ENCODE data around the gene PRKCD.
"Not testable (repeated sequence)": the region's sequence is repeated elsewhere in the genome, so short reads cannot be mapped to it uniquely, and the experiment has no call there.

PRKCD gene

DNA sequence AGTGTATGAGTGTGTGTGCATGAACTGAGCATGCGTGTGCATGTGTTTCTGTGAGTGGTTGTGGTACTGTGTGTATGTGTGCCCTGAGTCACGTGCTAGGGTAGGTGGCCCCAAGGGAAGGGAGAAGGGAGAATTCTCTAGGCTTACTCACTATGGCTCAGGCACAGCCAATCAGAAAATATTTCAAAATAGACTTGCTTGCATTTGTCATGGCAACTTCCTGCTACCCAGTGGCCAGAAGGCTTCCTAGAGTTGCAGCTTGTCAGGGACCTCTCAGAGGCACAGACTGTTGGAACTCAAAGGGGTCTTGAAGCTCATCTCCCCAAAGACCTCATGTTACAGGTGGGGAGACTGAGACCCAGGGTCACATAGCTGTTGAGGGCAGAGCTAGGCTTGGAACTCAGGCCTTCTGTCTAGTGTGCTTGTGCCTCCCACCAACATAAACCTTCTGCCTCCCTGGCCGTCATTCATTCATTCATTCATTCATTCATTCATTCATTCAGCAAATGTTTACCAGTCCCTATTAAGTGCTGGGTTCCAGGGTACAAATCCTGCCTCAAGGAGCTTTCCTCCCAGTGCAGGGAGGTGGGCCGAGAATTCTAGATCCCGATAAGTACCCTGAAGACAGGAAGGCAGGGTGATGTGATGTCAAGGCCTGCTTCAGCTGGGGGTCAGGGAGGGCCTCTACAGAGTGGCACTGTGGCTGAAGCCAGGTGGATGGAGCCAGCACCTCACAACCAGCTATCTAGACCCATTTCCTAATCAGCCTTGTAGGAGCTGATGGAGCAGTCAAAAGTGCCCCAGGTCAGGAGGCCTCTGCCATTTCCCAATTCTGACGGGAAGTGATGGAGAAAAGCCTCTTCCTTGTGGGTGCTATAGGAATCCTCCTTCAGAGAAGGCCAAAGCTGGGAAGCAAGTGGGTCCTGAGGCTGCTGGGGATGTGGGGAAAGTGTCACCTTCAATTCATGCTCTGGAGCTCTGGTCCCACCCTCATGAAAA lies 19.9 kb upstream of the PRKCD start:
- no peak for DNase-seq

GRCh38 chr3:53142986-53143385 lies 18.0 kb upstream of the PRKCD start:
- no peak for DNase-seq

DNA sequence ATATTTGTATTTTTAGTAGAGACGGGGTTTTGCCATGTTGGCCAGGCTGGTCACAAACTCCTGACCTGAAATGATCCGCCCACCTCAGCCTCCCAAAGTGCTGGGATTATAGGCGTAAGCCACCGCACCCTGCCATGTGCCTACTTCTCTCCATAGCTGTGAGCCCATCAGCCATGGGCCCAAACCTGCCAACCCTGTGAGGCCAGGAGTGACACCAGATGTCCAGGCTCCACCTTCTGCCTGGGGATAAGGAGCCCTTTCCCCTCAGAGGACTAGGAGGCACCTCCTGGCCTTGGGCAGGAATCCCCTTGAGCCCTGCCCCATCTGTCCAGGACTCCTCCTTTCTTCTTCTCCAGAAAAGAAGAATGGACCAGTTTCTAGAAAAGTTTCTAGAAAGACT lies 16.6 kb upstream of the PRKCD start:
- DNase-seq = no peak

DNA sequence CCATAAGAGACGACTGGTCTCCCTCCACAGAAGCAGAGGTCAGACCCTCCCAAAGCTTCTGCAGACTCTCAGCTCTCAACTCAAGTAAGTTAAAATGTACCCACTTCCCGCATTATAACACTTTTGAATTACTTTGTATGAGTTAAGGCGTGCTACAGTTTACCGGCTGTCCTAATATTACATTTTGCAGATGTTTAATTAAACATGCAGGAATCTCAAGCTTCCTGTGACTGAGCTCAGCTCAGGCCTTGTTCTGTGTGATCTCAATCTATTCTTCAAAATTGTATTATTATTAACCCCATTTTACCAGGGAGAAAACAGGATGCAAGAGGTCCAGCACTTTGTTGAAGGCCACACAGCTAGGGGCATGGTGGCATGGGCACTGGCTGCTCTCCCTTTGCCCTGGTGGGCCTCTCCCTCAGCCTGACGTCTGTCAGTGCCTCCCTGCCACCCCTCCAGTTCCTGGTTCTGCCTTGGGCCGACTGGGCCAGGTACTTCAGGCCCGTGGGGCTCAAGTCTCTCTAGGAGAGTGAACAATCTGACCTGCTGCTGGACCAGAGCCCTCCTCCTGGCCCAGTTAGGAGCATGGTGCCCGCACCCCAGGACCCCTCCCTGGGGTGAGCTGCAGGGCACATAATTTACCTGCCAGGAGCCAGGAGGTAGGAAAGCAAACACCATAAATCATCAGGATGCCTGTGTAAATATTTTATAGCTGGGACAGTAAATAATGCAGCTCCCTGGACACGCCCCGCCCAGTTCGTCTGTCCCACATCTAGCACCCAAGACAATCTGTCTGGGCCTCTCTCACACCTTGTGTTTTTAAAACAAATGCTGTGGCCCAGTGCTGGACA lies 15.9 kb upstream of the PRKCD start:
- DNase-seq = no peak

DNA sequence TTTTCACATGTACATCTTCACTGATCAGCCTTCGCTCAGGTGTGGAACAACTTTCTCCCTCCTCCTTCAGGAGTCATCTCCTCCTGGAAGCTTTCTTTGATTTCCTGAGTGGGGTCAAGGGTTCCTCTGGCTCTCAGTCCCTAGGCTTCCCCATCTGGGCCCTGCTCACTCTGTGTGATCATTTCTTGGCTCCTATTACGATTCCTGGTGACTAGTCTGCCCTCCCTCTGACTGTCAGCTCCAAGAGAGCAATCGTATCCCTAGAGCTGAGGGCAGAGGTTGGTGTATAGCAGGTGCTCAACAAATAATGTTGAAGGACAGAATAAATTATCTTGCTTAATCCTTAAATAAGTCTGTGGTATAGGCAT lies 15.3 kb upstream of the PRKCD start:
- DNase-seq = no peak

- DNase-seq = no peak
Observed at GRCh38 chr3:53146319-53146891, 14.6 kb upstream of the PRKCD start.

GRCh38 chr3:53147151-53147902 lies 13.7 kb upstream of the PRKCD start:
- DNase-seq = no peak

GRCh38 chr3:53147903-53148400 lies 13.1 kb upstream of the PRKCD start:
- no peak for DNase-seq

DNA sequence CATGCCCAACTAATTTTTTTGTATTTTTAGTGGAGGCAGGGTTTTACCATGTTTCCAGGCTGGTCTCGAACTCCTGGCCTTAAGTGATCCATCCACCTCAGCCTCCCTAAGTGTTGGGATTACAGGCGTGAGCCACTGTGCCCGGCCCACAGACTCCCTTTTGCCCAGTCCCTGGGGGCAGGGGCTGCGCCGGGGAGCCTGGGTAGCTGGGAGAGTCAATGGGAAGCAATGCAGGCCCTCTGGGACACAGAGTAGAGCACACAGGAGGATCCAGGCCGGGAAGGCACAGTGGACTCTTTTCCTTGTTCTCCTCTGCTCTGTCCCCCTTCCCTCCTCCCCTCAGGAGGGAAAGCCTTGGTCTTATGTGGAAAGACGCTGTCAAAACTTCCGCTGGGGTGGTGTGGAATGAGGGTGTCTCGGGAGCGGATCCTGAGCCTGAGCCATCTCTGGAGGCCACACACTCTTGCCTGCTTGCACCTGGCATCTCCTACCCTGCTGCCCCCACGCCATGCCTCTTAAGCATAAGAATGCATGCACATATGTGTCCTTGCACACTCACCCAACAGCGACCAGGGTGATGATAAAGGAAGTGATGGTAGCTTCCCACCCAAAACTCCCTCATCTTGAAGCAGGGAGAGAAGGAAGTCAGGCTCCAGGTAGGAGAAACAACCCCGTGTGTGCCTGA lies 11.9 kb upstream of the PRKCD start:
- DNase-seq = no peak

- no peak for DNase-seq
Observed at GRCh38 chr3:53149699-53150098, 11.3 kb upstream of the PRKCD start.

DNA sequence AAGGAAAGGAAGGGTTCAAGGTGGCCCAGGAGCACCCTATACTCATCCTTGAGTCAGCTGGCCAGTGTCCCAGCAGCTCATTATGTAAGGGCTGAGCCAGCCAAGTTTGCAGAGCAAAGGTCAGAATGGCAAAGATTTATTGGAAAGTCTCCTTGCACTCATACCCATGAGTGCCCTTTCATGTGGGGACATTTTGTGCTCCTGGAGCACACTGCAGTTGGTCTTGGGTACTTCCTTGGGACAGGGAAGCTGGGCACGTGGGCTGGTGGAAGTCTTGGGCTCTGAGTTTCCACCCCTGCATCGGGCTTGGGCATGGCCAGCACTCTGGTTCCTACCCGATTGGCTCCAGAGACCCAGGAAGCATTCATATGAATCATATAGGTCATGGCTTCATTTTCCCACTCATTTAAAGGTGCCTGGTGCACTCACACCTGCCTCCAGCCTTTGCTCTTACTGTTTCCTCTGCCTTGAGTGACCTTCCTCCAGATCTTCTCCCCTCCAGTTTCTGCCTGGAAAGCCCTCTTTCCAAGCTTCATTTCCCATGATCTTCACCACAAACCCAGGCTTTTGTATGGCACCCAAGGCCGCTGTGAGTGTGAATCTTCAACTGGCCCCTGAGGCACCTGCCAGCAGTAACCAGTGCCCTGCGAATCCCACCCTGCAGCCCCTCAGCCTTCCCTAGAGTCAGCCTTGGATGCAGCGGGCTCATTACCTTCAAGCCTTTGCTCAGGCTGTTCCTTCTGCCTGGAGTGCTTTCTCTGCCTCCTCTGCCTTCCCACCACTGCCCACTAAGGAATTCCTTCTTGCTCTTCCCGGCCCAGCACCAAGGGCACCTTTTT lies 10.5 kb upstream of the PRKCD start:
- DNase-seq = no peak

- DNase-seq = not testable (repeated sequence)
Observed at GRCh38 chr3:53151086-53151438, 9.9 kb upstream of the PRKCD start.

DNA sequence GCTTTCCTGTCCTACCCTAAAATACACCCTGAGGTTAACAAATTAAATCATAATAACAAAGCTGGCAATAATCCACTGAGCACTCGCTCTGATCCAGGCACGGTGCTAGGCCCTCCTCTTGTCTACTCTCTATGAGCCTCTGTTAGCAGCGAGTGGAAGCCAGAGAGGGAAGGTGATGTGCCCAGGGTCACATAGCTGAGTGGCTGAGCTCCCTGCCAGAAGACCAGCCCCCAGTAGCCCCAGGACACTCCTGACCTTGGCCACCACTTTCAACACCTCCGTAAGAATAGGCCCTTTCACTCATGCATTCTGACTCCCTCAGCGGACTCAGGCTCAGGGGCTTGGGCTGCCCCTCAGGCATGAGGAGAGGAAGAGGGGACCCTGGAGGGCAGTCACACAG lies 9.5 kb upstream of the PRKCD start:
- DNase-seq = no peak

DNA sequence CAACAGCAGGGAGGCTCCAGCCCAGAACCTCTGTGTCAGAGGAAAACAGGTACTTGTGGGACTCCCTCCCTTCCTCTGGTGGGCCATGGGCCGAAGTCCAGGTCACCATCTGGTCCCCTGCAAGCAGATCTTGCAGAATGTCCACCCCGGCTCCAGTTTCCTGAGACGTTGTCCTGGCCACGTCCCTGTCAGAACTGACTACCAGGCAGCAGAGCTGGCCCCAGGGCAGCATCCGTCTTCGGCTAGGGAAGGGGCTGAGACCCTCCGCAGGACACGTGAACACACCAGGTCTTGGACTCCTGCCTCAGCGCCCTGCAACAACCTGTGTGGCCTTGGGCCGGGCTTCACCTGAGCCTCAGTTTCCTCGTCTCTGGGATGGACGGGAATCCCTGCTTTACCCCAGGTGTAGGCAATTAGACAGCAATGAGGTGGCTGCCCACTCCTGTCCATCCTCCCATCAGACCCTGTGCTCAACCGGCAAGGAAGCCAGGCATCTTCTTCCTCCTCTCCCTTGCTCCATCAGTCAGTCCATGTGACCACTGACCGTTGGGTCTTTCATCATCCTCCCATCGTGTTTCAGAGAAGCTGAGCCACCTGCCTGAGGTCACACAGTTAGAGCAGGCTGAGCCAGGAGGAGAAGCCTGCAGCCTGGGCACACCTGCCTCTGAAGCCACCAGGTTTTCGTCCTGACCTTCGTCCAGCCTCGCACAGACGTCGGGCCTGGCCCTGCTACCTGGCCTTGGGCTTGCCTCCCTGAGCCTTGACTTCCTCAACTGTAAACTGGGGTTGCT lies 8.9 kb upstream of the PRKCD start:
- DNase-seq = no peak

- DNase-seq = no peak
Observed at GRCh38 chr3:53153264-53153823, 7.7 kb upstream of the PRKCD start.

DNA sequence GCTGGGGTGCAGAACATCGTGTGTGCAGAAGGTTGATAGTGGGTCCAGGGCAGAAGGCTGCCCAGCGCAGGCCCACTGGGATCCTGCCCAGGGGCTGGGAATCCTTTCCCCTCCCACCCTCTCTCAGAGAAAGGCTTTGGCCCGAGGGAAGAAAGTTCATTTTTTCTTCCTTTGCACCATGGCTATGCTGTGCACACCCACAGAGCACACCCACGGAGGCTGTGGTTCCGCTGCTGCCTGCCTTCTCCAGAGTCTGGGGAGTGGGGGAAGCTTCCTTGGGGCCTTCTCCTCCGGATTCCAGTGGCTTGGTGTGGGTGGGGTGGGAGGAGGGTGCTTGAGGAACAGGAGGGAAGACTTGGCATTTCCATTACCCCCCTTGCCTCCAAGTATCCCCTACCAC lies 7.0 kb upstream of the PRKCD start:
- no peak for DNase-seq

- DNase-seq = no peak
Observed at GRCh38 chr3:53154881-53155285, 6.1 kb upstream of the PRKCD start.

- no peak for DNase-seq
Observed at GRCh38 chr3:53155760-53156159, 5.2 kb upstream of the PRKCD start.

DNA sequence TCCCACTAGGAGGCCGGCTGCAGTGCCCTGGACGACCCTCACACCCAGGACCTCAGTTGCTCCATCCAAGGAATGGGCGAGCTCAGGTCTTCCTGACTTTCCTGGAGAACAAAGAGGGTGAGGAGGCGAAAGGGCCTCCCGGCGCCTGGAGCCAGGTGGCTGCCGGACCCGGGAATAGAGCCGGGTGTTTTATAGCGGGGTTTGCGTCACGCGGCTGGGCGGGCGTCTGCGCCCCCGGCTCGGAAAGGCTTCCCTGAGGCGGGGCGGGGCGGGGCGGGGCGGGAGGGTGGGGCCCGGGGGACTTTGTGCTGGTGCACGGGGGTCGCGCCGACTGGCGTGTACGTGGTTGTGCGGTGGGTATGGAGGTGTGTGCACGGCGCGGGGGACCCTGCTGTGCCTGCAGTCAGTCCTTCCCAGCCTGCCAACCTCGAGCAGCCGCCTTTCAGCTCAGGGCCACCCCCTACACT lies 4.6 kb upstream of the PRKCD start:
- DNase-seq = no peak
